Astrocyte of the spinal cord (primary cell): ENCODE results near the gene C10orf90.

Experiments
- DNase-seq: peaks from one replicate; pipeline ENCODE4 v3.0.0; 2011; ENCODE audit warnings: low read depth, low spot score
- H3K4me3 ChIP-seq: 2 replicates; pipeline ENCODE4 v1.5.1; 2011; ENCODE audit warnings: low read depth, mild to moderate bottlenecking, low read length, moderate library complexity
- CTCF ChIP-seq: IDR thresholded peaks from 2 replicates; pipeline ENCODE4 v1.5.1; 2012; ENCODE audit warnings: low read depth, mild to moderate bottlenecking, low read length, inconsistent platforms
- in situ Hi-C: cut with HindIII; loops from 2 replicates; pipeline ENCODE4 v1.10.0; 2017; ENCODE audit warnings: low sequenced_read_pairs

The C10orf90 gene

GRCh38 chr10:126397156-126397555 lies 273.3 kb downstream of the C10orf90 start:
- DNase-seq, result no peak
- in situ Hi-C loops, result no loop called here
- H3K4me3 ChIP-seq, result no peak overlapping the region
- no peak for TF ChIP-seq CTCF

GRCh38 chr10:126394948-126395347 lies 275.5 kb downstream of the C10orf90 start:
- in situ Hi-C loops, result no loop called here
- no peak for TF ChIP-seq CTCF
- DNase-seq, result no peak
- no peak overlapping the region for H3K4me3 ChIP-seq

- in situ Hi-C loops, result no loop called here
- DNase-seq, result no peak
- H3K4me3 ChIP-seq, result no peak overlapping the region
- no peak for TF ChIP-seq CTCF
Observed at GRCh38 chr10:126393076-126393475, 277.4 kb downstream of the C10orf90 start.

- no peak for TF ChIP-seq CTCF
- no peak overlapping the region for H3K4me3 ChIP-seq
- in situ Hi-C loops, result no loop called here
- DNase-seq, result no peak
Observed at GRCh38 chr10:126392469-126392868, 278.0 kb downstream of the C10orf90 start.

GRCh38 chr10:126392068-126392467 lies 278.4 kb downstream of the C10orf90 start:
- DNase-seq, result no peak
- no peak overlapping the region for H3K4me3 ChIP-seq
- no peak for TF ChIP-seq CTCF
- in situ Hi-C loops, result no loop called here

GRCh38 chr10:126391192-126391885 lies 279.2 kb downstream of the C10orf90 start:
- in situ Hi-C loops, result no loop called here
- no peak overlapping the region for H3K4me3 ChIP-seq
- DNase-seq, result no peak
- no peak for TF ChIP-seq CTCF
